A549 (cell line): ENCODE results near the gene SH2D1B. TPM values are rescaled to one million over a fixed set of nuclear protein-coding genes. Genes with fewer than 3 reads are reported as not detected.

Experiments used
- ATAC-seq, 2 experiments: fragments of 200-7000 bp in 1 of 2; fragments of >200 bp in 1 of 2; cut with Nextera tagmentation in 1 of 2; cut with Tn5 transposase in 1 of 2; 3 replicates each; pipeline versions ENCODE4 v1.8.0 to v1.9.1; 2018 to 2020; ENCODE audit warnings: mild to moderate bottlenecking in 1 of 2, moderate library complexity in 1 of 2
- CTCF ChIA-PET: fragments of 300-600 bp; sonication (Branson Sonifier 250); formaldehyde crosslinking; extraction: SDS; loops from one replicate; lab custom pipeline; 2021; ENCODE audit warnings: antibody characterized with exemption, inconsistent platforms; lab: Yijun Ruan, JAX
- POLR2A ChIA-PET: fragments of 350-600 bp; formaldehyde crosslinking; extraction: SDS; loops from one replicate; lab custom pipeline; 2021; ENCODE audit warnings: antibody characterized with exemption, inconsistent platforms; lab: Yijun Ruan, JAX
- DNase-seq, 2 experiments: peaks; one replicate each; pipeline versions ENCODE4 v3.0.0 to v3.0.0-alpha.2; 2011 to 2016; ENCODE audit warnings: low read depth in 1 of 2, low spot score in 1 of 2
- FAIRE-seq: peaks from 2 replicates; lab custom pipeline; 2011; peaks lifted over from hg19 to GRCh38; lab: Jason Lieb, UNC
- H3K27ac ChIP-seq, 2 experiments: fragments of >200 bp; sonication (Bioruptor Twin); formaldehyde crosslinking; 3 replicates each; pipeline ENCODE4 v1.5.1; 2016 to 2017
- H3K4me1 ChIP-seq: fragments of >200 bp; sonication (Bioruptor Twin); formaldehyde crosslinking; 3 replicates; pipeline ENCODE4 v1.6.1; 2016
- H3K4me2 ChIP-seq: fragments of >200 bp; sonication (Bioruptor Twin); formaldehyde crosslinking; 3 replicates; pipeline ENCODE4 v1.6.1; 2016
- H3K4me3 ChIP-seq: fragments of >200 bp; sonication (Bioruptor Twin); formaldehyde crosslinking; 3 replicates; pipeline ENCODE4 v1.5.1; 2016
- H3K9me3 ChIP-seq: fragments of >200 bp; sonication (Bioruptor Twin); formaldehyde crosslinking; 3 replicates; pipeline ENCODE4 v1.6.1; 2016
- CBX2 ChIP-seq: fragments of 200-600 bp; sonication (generic); IDR thresholded peaks from 2 replicates; pipeline ENCODE4 v1.6.1; 2016; ENCODE audit warnings: low read depth, mild to moderate bottlenecking, borderline replicate concordance
- CHD2 ChIP-seq: fragments of 150-350 bp; IDR thresholded peaks from 2 replicates; pipeline ENCODE4 v1.6.1; 2014; ENCODE audit warnings: low read length; ENCODE audit not compliant: partially characterized antibody
- ESRRA ChIP-seq: fragments of 150-350 bp; IDR thresholded peaks from 2 replicates; pipeline ENCODE4 v1.6.1; 2014; ENCODE audit warnings: mild to moderate bottlenecking, low read length, borderline replicate concordance
- FOSB ChIP-seq: fragments of 250-450 bp; sonication (Bioruptor Pico); IDR thresholded peaks from 2 replicates; pipeline ENCODE4 v1.5.0; 2020; ENCODE audit warnings: mild to moderate bottlenecking, moderate library complexity
- FOSL2 ChIP-seq, 2 experiments: fragments of 450-650 bp in 1 of 2; fragments of >200 bp in 1 of 2; sonication (Bioruptor Twin) in 1 of 2; formaldehyde crosslinking; IDR thresholded peaks; 2 replicates each; pipeline versions ENCODE4 v1.5.0 to v1.6.1; 2016 to 2020; ENCODE audit warnings: mild to moderate bottlenecking in 1 of 2, moderate library complexity in 1 of 2
- FOXS1 ChIP-seq: fragments of 250-450 bp; sonication (Bioruptor Pico); IDR thresholded peaks from 2 replicates; pipeline ENCODE4 v1.5.0; 2020; ENCODE audit warnings: mild to moderate bottlenecking, moderate library complexity
- GATA3 ChIP-seq: IDR thresholded peaks from 2 replicates; pipeline ENCODE4 v1.6.1; 2012; ENCODE audit warnings: borderline replicate concordance
- HDAC2 ChIP-seq: fragments of 200-600 bp; sonication (generic); IDR thresholded peaks from 2 replicates; pipeline ENCODE4 v1.6.1; 2016
- HOXA7 ChIP-seq: fragments of 250-450 bp; sonication (Bioruptor Pico); IDR thresholded peaks from 2 replicates; pipeline ENCODE4 v1.5.0; 2020; ENCODE audit warnings: mild to moderate bottlenecking, moderate library complexity
- JUN ChIP-seq, 2 experiments: fragments of >200 bp; sonication (Bioruptor Twin); formaldehyde crosslinking; IDR thresholded peaks; 2 replicates in 1 of 2; 3 replicates in 1 of 2; pipeline ENCODE4 v1.6.1; 2016 to 2017
- KDM5A ChIP-seq: fragments of 200-600 bp; sonication (generic); IDR thresholded peaks from 2 replicates; pipeline ENCODE4 v1.6.1; 2016; ENCODE audit warnings: antibody characterized with exemption, mild to moderate bottlenecking
- MYC ChIP-seq: IDR thresholded peaks from 2 replicates; pipeline ENCODE4 v1.6.1; 2012; ENCODE audit warnings: mild to moderate bottlenecking, inconsistent platforms, low read length, improper control_type of control experiment, borderline replicate concordance
- NPAS2 ChIP-seq: fragments of 250-450 bp; sonication (Bioruptor Pico); IDR thresholded peaks from 2 replicates; pipeline ENCODE4 v1.8.0; 2022; ENCODE audit warnings: mild to moderate bottlenecking, moderate library complexity, borderline replicate concordance
- NR3C1 ChIP-seq: fragments of >200 bp; sonication (Bioruptor Twin); formaldehyde crosslinking; IDR thresholded peaks from 3 replicates; pipeline ENCODE4 v1.6.1; 2017
- POLR2A ChIP-seq: IDR thresholded peaks from 2 replicates; pipeline ENCODE4 v1.6.1; 2012; ENCODE audit warnings: mild to moderate bottlenecking, low read length
- POLR2AphosphoS2 ChIP-seq: conservative IDR thresholded peaks from 2 replicates; pipeline ENCODE4 v1.6.1; 2012; ENCODE audit warnings: low read length, improper control_type of control experiment, inconsistent platforms
- RAD21 ChIP-seq, 2 experiments: fragments of >200 bp in 1 of 2; sonication (Bioruptor Twin) in 1 of 2; formaldehyde crosslinking in 1 of 2; IDR thresholded peaks in 1 of 2; conservative IDR thresholded peaks in 1 of 2; 2 replicates in 1 of 2; 3 replicates in 1 of 2; pipeline ENCODE4 v1.6.1; 2012 to 2018; ENCODE audit warnings: inconsistent platforms in 1 of 2
- RCOR1 ChIP-seq: fragments of 150-350 bp; IDR thresholded peaks from 2 replicates; pipeline ENCODE4 v1.6.1; 2014; ENCODE audit warnings: antibody characterized with exemption, low read length, low read depth
- RNF2 ChIP-seq: fragments of 200-600 bp; sonication (generic); IDR thresholded peaks from 2 replicates; pipeline ENCODE4 v1.6.1; 2016; ENCODE audit warnings: low read depth, mild to moderate bottlenecking, antibody characterized with exemption, moderate library complexity, borderline replicate concordance
- TP53 ChIP-seq: fragments of 250-450 bp; sonication (Bioruptor Pico); IDR thresholded peaks from 2 replicates; pipeline ENCODE4 v1.5.0; 2021; ENCODE audit warnings: mild to moderate bottlenecking, moderate library complexity
- WGBS: methylation state at CpG from one replicate; pipeline ENCODE4 v1.1.6; 2017; ENCODE audit errors: missing lambda C conversion rate; 5-methylcytosine and 5-hydroxymethylcytosine counted together
- polyA plus RNA-seq, 4 experiments: library from polyadenylated mRNA; depleted of rRNA in 3 of 4; stranded (reverse); fragments of >200 nt; fragmentation: RNase III in 1 of 4; extraction: RNeasy Plus Mini Kit Qiagen cat#74134 plus additional on column Dnase treatment in 1 of 4; gene quantifications; 2 replicates in 3 of 4; 3 replicates in 1 of 4; pipeline ENCODE4 v1.2.3, GENCODE V29; 2011 to 2017
- TF ChIP-seq, protein P1 (sequence below): fragments of 250-450 bp; sonication (Bioruptor Pico); IDR thresholded peaks from 2 replicates; pipeline ENCODE4 v1.5.0; 2021; ENCODE audit warnings: mild to moderate bottlenecking, moderate library complexity, borderline replicate concordance
- TF ChIP-seq, protein P2 (sequence below): fragments of >200 bp; sonication (Bioruptor Twin); formaldehyde crosslinking; IDR thresholded peaks from 3 replicates; pipeline ENCODE4 v1.6.1; 2016
- TF ChIP-seq, protein P3 (sequence below): IDR thresholded peaks from 2 replicates; pipeline ENCODE4 v1.6.1; 2012
- TF ChIP-seq, protein P4 (sequence below): fragments of 200-600 bp; sonication (generic); IDR thresholded peaks from 2 replicates; pipeline ENCODE4 v1.6.1; 2016; ENCODE audit warnings: antibody characterized with exemption, mild to moderate bottlenecking, moderate library complexity

Gene SH2D1B
- polyA plus RNA-seq, 2 of the 4 experiments (the other 2 are of a cell fraction) = 0.04 TPM; not detected in 1

DNA sequence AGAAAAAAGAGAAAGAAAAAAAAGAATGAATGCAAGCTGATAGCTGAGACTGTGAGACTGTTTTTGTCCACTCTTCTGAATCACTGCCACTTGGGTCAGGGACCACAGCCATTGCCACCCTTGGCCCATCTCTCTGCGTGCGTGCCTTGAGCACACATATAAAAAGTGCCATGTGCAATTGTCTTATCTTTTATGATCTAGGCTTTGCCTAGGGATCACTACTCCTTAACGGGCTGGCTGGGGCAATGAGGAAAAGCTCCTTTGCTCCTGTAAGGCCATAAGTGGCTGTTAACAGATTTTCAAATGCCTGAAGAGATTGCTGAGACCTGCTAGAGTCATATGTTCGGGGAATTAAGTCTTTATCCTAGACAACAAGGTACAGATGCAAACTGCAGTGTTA lies 43.5 kb downstream of the SH2D1B start:
- CTCF ChIA-PET = interaction anchor here (0.8 kb wide), 1 partner anchor 92 kb away, joined by 3 read pairs; no protein-coding TSS in a partner anchor

DNA sequence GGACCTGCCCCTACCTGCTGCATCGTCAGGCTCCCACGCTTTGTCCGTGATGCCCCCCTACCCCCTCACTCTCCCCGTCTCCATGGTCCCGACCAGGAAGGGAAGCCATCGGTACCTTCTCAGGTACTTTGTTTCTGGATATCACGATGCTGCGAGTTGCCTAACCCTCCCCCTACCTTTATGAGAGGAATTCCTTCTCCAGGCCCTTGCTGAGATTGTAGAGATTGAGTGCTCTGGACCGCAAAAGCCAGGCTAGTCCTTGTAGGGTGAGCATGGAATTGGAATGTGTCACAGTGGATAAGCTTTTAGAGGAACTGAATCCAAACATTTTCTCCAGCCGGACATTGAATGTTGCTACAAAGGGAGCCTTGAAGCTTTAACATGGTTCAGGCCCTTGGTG lies 44.2 kb downstream of the SH2D1B start:
- 74% methylated on average over 9 of the region's 10 CpGs for WGBS
- Histone ChIP-seq H3K4me1 (no peaks in the 10 kb centered on the region), H3K27ac (no peak overlapping the region), H3K9me3 (no peaks in the 10 kb centered on the region)
- no peak for FAIRE-seq
- no peak for TF ChIP-seq NPAS2 (CRISPR knock-in tag)
- TF ChIP-seq, protein P1, sequence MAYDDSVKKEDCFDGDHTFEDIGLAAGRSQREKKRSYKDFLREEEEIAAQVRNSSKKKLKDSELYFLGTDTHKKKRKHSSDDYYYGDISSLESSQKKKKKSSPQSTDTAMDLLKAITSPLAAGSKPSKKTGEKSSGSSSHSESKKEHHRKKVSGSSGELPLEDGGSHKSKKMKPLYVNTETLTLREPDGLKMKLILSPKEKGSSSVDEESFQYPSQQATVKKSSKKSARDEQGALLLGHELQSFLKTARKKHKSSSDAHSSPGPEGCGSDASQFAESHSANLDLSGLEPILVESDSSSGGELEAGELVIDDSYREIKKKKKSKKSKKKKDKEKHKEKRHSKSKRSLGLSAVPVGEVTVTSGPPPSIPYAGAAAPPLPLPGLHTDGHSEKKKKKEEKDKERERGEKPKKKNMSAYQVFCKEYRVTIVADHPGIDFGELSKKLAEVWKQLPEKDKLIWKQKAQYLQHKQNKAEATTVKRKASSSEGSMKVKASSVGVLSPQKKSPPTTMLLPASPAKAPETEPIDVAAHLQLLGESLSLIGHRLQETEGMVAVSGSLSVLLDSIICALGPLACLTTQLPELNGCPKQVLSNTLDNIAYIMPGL (CRISPR knock-in tag) = no peak
- TF ChIP-seq, protein P2, sequence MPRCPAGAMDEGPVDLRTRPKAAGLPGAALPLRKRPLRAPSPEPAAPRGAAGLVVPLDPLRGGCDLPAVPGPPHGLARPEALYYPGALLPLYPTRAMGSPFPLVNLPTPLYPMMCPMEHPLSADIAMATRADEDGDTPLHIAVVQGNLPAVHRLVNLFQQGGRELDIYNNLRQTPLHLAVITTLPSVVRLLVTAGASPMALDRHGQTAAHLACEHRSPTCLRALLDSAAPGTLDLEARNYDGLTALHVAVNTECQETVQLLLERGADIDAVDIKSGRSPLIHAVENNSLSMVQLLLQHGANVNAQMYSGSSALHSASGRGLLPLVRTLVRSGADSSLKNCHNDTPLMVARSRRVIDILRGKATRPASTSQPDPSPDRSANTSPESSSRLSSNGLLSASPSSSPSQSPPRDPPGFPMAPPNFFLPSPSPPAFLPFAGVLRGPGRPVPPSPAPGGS = no peak
- TF ChIP-seq FOXS1 (CRISPR knock-in tag) = no peak
- TF ChIP-seq, all 56 proteins: peak for 0
- ATAC-seq = no peak
- Histone ChIP-seq H3K4me3 (no peak overlapping the region), H3K4me2 (no peak overlapping the region)
- no peak for DNase-seq
- ChIA-PET CTCF (no interaction called here), POLR2A (no interaction called here)

More for the DNA sequence above, 43.5 kb downstream of the SH2D1B start:
- no peak overlapping the region for H3K4me3 ChIP-seq
- ATAC-seq (no peak), DNase-seq (no peak), FAIRE-seq (no peak)
- POLR2A ChIA-PET = no interaction called here
- TF ChIP-seq GATA3 (no peak), FOSL2 (IDR thresholded peaks at IDR 0.05) (no peak), FOSL2 (CRISPR knock-in tag; IDR thresholded peaks at IDR 0.05) (no peak), FOXS1 (CRISPR knock-in tag) (no peak), CBX2 (no peak), KDM5A (no peak), POLR2A (no peak)
- TF ChIP-seq, protein P2 = no peak
- TF ChIP-seq, protein P3, sequence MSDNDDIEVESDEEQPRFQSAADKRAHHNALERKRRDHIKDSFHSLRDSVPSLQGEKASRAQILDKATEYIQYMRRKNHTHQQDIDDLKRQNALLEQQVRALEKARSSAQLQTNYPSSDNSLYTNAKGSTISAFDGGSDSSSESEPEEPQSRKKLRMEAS = no peak
- no peak overlapping the region for H3K4me2 ChIP-seq
- H3K4me1 ChIP-seq = peaks cover 3% of the 10 kb centered on the region; the same call in 1 of the 3 replicates
- WGBS = 60% methylated on average over 4 of the region's 4 CpGs
- H3K9me3 ChIP-seq = no peaks in the 10 kb centered on the region
- H3K27ac ChIP-seq = no peak overlapping the region

DNA sequence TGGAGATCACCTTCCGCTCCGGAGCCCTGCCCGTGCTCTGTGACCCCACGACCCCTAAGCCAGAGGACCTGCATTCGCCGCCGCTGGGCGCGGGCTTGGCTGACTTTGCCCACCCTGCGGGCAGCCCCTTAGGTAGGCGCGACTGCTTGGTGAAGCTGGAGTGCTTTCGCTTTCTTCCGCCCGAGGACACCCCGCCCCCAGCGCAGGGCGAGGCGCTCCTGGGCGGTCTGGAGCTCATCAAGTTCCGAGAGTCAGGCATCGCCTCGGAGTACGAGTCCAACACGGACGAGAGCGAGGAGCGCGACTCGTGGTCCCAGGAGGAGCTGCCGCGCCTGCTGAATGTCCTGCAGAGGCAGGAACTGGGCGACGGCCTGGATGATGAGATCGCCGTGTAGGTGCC lies 44.9 kb downstream of the SH2D1B start:
- no peak for ATAC-seq
- POLR2A ChIA-PET = no interaction called here

DNA sequence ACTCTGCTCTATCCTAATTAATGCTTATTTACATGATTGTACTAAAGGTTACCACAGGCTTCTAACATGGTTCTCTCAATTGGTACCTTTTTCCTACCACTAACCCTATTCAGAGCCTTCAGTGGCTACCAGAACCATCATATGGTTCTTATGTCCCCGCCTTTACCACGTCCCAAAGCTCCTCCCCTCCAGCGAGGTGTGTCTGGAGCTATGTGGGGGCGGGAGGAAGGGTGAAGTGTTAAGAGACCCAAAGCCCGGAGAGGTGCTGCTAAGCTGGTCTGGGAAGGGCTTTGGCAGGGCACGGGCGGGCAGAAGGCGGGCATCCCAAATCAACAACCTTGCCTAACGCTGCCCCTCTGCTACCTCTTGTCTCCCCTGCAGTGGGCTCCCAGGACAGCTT lies 45.3 kb downstream of the SH2D1B start:
- H3K27ac ChIP-seq = no peak overlapping the region
- CTCF ChIA-PET = interaction anchor here (1.0 to 2.6 kb wide), 3 partner anchors 9 to 25 kb away, joined by 3 to 10 read pairs (median 5); no protein-coding TSS in a partner anchor
- H3K4me3 ChIP-seq = no peak overlapping the region
- FAIRE-seq (no peak), ATAC-seq (no peak), DNase-seq (no peak)
- no peak for TF ChIP-seq HDAC2
- TF ChIP-seq FOSB (CRISPR knock-in tag) = no peak
- no peak for TF ChIP-seq NPAS2 (CRISPR knock-in tag)
- TF ChIP-seq ESRRA = no peak
- no peak for TF ChIP-seq KDM5A
- no peak for TF ChIP-seq POLR2AphosphoS2
- TF ChIP-seq HOXA7 (CRISPR knock-in tag) = no peak
- TF ChIP-seq TP53 (CRISPR knock-in tag) = no peak
- TF ChIP-seq, protein P4, sequence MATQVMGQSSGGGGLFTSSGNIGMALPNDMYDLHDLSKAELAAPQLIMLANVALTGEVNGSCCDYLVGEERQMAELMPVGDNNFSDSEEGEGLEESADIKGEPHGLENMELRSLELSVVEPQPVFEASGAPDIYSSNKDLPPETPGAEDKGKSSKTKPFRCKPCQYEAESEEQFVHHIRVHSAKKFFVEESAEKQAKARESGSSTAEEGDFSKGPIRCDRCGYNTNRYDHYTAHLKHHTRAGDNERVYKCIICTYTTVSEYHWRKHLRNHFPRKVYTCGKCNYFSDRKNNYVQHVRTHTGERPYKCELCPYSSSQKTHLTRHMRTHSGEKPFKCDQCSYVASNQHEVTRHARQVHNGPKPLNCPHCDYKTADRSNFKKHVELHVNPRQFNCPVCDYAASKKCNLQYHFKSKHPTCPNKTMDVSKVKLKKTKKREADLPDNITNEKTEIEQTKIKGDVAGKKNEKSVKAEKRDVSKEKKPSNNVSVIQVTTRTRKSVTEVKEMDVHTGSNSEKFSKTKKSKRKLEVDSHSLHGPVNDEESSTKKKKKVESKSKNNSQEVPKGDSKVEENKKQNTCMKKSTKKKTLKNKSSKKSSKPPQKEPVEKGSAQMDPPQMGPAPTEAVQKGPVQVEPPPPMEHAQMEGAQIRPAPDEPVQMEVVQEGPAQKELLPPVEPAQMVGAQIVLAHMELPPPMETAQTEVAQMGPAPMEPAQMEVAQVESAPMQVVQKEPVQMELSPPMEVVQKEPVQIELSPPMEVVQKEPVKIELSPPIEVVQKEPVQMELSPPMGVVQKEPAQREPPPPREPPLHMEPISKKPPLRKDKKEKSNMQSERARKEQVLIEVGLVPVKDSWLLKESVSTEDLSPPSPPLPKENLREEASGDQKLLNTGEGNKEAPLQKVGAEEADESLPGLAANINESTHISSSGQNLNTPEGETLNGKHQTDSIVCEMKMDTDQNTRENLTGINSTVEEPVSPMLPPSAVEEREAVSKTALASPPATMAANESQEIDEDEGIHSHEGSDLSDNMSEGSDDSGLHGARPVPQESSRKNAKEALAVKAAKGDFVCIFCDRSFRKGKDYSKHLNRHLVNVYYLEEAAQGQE = no peak
- no peak overlapping the region for H3K4me2 ChIP-seq
- 49% methylated on average over 6 of the region's 9 CpGs for WGBS
- no peaks in the 10 kb centered on the region for H3K9me3 ChIP-seq
- POLR2A ChIA-PET = no interaction called here
- no peaks in the 10 kb centered on the region for H3K4me1 ChIP-seq

More for the DNA sequence above, 44.9 kb downstream of the SH2D1B start:
- 88% methylated on average over 35 of the region's 36 CpGs for WGBS
- no peaks in the 10 kb centered on the region for H3K4me1 ChIP-seq
- DNase-seq (no peak), FAIRE-seq (no peak)
- no peak overlapping the region for H3K4me2 ChIP-seq
- CTCF ChIA-PET = no interaction called here
- H3K27ac ChIP-seq = no peak overlapping the region
- no peaks in the 10 kb centered on the region for H3K9me3 ChIP-seq
- no peak for TF ChIP-seq NR3C1
- no peak for TF ChIP-seq RCOR1
- no peak for TF ChIP-seq RAD21 (conservative IDR thresholded peaks at IDR 0.05 in 1 of 2, IDR thresholded peaks at IDR 0.05 in 1 of 2)
- TF ChIP-seq RNF2 = no peak
- no peak for TF ChIP-seq JUN (IDR thresholded peaks at IDR 0.05)
- no peak for TF ChIP-seq MYC
- TF ChIP-seq POLR2A = no peak
- no peak for TF ChIP-seq CHD2
- TF ChIP-seq HOXA7 (CRISPR knock-in tag) = no peak
- H3K4me3 ChIP-seq = no peak overlapping the region
